CD8-positive, alpha-beta memory T cell (primary cell): Measurements from ENCODE around the gene ZBTB16. TPM values are rescaled to one million over a fixed set of nuclear protein-coding genes. Genes with fewer than 3 reads are reported as not detected.
A peak's percentile ranks its signal among the peaks of the same experiment; 100 is the strongest.

Experiments used
- CTCF ChIA-PET: fragments of 350-600 bp; sonication (Branson Sonifier 250); formaldehyde crosslinking; loops from one replicate; lab custom pipeline; 2021; ENCODE audit warnings: antibody characterized with exemption; lab: Charles Lee
- POLR2A ChIA-PET: fragments of 350-600 bp; sonication (Branson Sonifier 250); formaldehyde crosslinking; loops from one replicate; lab custom pipeline; 2021; ENCODE audit warnings: antibody characterized with exemption; lab: Charles Lee
- DNase-seq, 5 donors: peaks; one replicate each; pipeline versions ENCODE4 v3.0.0 to v3.0.0-alpha.2; 2020 to 2022; ENCODE audit warnings: mixed read lengths in 1 of 5
- H3K27ac ChIP-seq: one replicate; pipeline ENCODE4 v1.7.0; 2013; ENCODE audit warnings: low read depth, mild to moderate bottlenecking, low read length, moderate library complexity
- H3K27me3 ChIP-seq: 2 replicates; pipeline ENCODE4 v1.7.0; 2013; ENCODE audit warnings: low read length, mild to moderate bottlenecking; ENCODE audit not compliant: insufficient read depth, poor library complexity, severe bottlenecking
- H3K36me3 ChIP-seq: 2 replicates; pipeline ENCODE4 v1.7.0; 2013; ENCODE audit warnings: mild to moderate bottlenecking, low read length, moderate library complexity; ENCODE audit not compliant: insufficient read depth
- H3K4me1 ChIP-seq: 2 replicates; pipeline ENCODE4 v1.7.0; 2013; ENCODE audit warnings: mild to moderate bottlenecking, low read length, moderate library complexity; ENCODE audit not compliant: insufficient read depth
- H3K4me3 ChIP-seq: 2 replicates; pipeline ENCODE4 v1.7.0; 2013; ENCODE audit warnings: mild to moderate bottlenecking, low read length
- H3K9me3 ChIP-seq: 2 replicates; pipeline ENCODE4 v1.7.0; 2013; ENCODE audit warnings: mild to moderate bottlenecking, low read length
- H3K27ac Mint-ChIP-seq, 8 donors: one replicate each; pipeline ENCODE4 v1.8.0; 2020 to 2021; ENCODE audit warnings: mixed read lengths in 8 of 8, mild to moderate bottlenecking in 6 of 8, inconsistent platforms in 3 of 8, moderate library complexity in 3 of 8
- H3K27me3 Mint-ChIP-seq, 2 donors: one replicate each; pipeline ENCODE4 v1.8.0; 2020 to 2021; ENCODE audit warnings: mixed read lengths in 2 of 2, mild to moderate bottlenecking in 1 of 2, moderate library complexity in 1 of 2
- H3K36me3 Mint-ChIP-seq, 3 donors: one replicate each; pipeline ENCODE4 v1.8.0; 2020 to 2021; ENCODE audit warnings: mixed read lengths in 3 of 3, inconsistent platforms in 1 of 3, mild to moderate bottlenecking in 1 of 3
- H3K4me1 Mint-ChIP-seq, 3 donors: one replicate each; pipeline ENCODE4 v1.8.0; 2020 to 2021; ENCODE audit warnings: mixed read lengths in 3 of 3, inconsistent platforms in 1 of 3, mild to moderate bottlenecking in 1 of 3
- H3K4me3 Mint-ChIP-seq, 7 donors: one replicate each; pipeline ENCODE4 v1.8.0; 2020 to 2021; ENCODE audit warnings: mixed read lengths in 7 of 7, mild to moderate bottlenecking in 6 of 7, moderate library complexity in 4 of 7, inconsistent platforms in 2 of 7
- H3K9me3 Mint-ChIP-seq, 5 donors: one replicate each; pipeline ENCODE4 v1.8.0; 2020 to 2022; ENCODE audit warnings: mixed read lengths in 5 of 5, mild to moderate bottlenecking in 3 of 5, moderate library complexity in 2 of 5, inconsistent platforms in 1 of 5
- polyA plus RNA-seq: library from polyadenylated mRNA; unstranded; fragments of 300-500 nt; fragmentation: Illumina TruSeq; gene quantifications from one replicate; pipeline ENCODE4 v1.2.3, GENCODE V29; 2021
- total RNA-seq, 2 experiments: library from RNA; stranded (reverse); gene quantifications; one replicate each; pipeline ENCODE4 v1.2.3, GENCODE V29; 2021

The ZBTB16 gene
- total and polyA plus RNA-seq, 3 experiments from 2014 or later: 2.1 to 71.9 (median 2.2) TPM

DNA sequence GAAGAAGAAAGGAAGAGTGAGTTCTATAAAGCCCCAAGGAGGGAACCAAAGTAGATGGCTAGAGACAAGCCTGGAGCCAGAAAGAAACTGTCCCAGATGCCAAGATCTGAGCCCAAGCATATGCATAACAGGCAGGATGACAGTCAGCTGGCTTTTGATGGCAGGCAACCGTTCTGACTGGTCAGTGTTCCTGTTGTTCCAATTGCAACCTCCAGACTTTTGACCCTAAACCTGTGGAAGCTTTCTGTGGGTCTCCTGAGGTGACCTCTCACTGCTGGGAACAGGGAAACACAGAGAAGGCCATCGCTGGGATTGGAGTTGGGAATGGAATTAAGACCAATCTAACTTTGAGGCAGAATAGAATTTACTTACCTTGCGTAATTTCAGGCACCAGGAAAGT is 215.1 kb downstream of the ZBTB16 start:
- peaks cover 0 to 3% (median 0%) of the 10 kb centered on the region in 3 donors for H3K36me3 Mint-ChIP-seq
- H3K27me3 Mint-ChIP-seq: peaks cover 29 to 68% of the 10 kb centered on the region in 2 donors
- Histone ChIP-seq H3K27ac (no peak overlapping the region), H3K27me3 (no peaks in the 10 kb centered on the region), H3K4me3 (no peak overlapping the region), H3K4me1 (no peaks in the 10 kb centered on the region), H3K36me3 (no peaks in the 10 kb centered on the region), H3K9me3 (no peaks in the 10 kb centered on the region)
- DNase-seq: no peak
- ChIA-PET POLR2A (no interaction called here), CTCF (interaction anchor here (0.9 to 2.5 kb wide), 2 partner anchors 10 to 13 kb away, joined by 3 to 10 read pairs; no protein-coding TSS in a partner anchor)
- H3K27ac Mint-ChIP-seq: no peak overlapping the region
- H3K4me3 Mint-ChIP-seq: no peak overlapping the region
- H3K9me3 Mint-ChIP-seq: no peaks in the 10 kb centered on the region
- no peaks in the 10 kb centered on the region for H3K4me1 Mint-ChIP-seq

- Histone ChIP-seq H3K9me3 (no peaks in the 10 kb centered on the region), H3K4me3 (no peak overlapping the region), H3K27me3 (no peaks in the 10 kb centered on the region), H3K27ac (no peak overlapping the region), H3K36me3 (no peaks in the 10 kb centered on the region), H3K4me1 (no peaks in the 10 kb centered on the region)
- Mint-ChIP-seq H3K4me3 (no peak overlapping the region), H3K4me1 (no peaks in the 10 kb centered on the region), H3K27ac (peak overlapping the region in 1 of 8 donors; percentile 1), H3K36me3 (peaks cover 0 to 3% (median 0%) of the 10 kb centered on the region in 3 donors), H3K27me3 (peaks cover 29 to 71% of the 10 kb centered on the region in 2 donors), H3K9me3 (no peaks in the 10 kb centered on the region)
- ChIA-PET CTCF (interaction anchor here (2.5 kb wide), 1 partner anchor 14 kb away, joined by 10 read pairs; no protein-coding TSS in a partner anchor), POLR2A (no interaction called here)
- DNase-seq: no peak
Observed at GRCh38 chr11:114275280-114275679, 215.8 kb downstream of the ZBTB16 start.

GRCh38 chr11:114276077-114276476 is 216.6 kb downstream of the ZBTB16 start:
- no peak overlapping the region for H3K27ac Mint-ChIP-seq
- Histone ChIP-seq H3K4me1 (no peaks in the 10 kb centered on the region), H3K27ac (no peak overlapping the region), H3K27me3 (no peaks in the 10 kb centered on the region), H3K9me3 (no peaks in the 10 kb centered on the region), H3K4me3 (no peak overlapping the region), H3K36me3 (no peaks in the 10 kb centered on the region)
- peaks cover 25 to 63% of the 10 kb centered on the region in 2 donors for H3K27me3 Mint-ChIP-seq
- DNase-seq: no peak
- H3K4me1 Mint-ChIP-seq: no peaks in the 10 kb centered on the region
- POLR2A ChIA-PET: no interaction called here
- H3K4me3 Mint-ChIP-seq: no peak overlapping the region
- peaks cover 0 to under 1% (median 0%) of the 10 kb centered on the region in 3 donors for H3K36me3 Mint-ChIP-seq
- H3K9me3 Mint-ChIP-seq: no peaks in the 10 kb centered on the region
- CTCF ChIA-PET: interaction anchor here (2.5 kb wide), 1 partner anchor 15 kb away, joined by 10 read pairs; no protein-coding TSS in a partner anchor

- Mint-ChIP-seq H3K9me3 (no peaks in the 10 kb centered on the region), H3K27me3 (peaks cover 24 to 48% of the 10 kb centered on the region in 2 donors), H3K4me1 (no peaks in the 10 kb centered on the region), H3K27ac (no peak overlapping the region), H3K4me3 (no peak overlapping the region), H3K36me3 (no peaks in the 10 kb centered on the region)
- H3K9me3 ChIP-seq: no peaks in the 10 kb centered on the region
- no peaks in the 10 kb centered on the region for H3K4me1 ChIP-seq
- DNase-seq: no peak
- ChIA-PET POLR2A (no interaction called here), CTCF (no interaction called here)
- H3K27me3 ChIP-seq: no peaks in the 10 kb centered on the region
- no peak overlapping the region for H3K27ac ChIP-seq
- H3K4me3 ChIP-seq: no peak overlapping the region
- no peaks in the 10 kb centered on the region for H3K36me3 ChIP-seq
Observed at GRCh38 chr11:114277637-114278341, 218.3 kb downstream of the ZBTB16 start.

DNA sequence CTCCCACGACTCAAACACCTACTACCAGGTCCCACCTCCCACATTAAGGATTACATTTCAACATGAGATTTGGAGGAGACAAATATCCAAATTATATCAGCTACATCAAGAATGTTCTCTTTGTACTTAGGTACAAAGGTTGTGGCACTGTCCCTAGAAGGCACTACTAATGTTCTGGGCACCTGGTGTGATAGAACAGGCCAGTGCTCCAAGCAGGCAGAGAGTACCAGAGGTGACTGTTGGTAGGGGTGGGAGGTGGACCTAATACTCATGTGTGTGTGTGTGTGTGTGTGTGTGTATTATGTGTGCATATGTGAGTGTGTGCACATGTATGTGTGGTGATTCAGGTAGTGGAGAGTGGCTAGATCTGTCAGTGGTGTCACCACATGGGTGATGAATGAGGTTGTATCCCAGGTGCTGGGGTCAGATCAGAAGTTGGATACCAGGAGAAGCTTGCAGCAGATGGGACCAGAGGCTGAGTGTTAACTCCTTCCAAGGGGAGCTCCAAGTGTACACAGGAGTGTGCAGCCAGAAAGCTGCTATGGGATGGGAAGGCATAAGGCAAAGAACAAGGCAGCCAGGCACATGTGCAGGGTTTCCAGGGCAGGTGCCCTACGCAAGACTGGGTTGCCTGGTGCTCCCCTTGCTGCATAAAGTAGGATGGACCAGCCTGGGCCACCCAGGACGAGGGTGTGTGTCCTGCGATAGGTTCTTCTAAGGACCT is 219.0 kb downstream of the ZBTB16 start:
- no peaks in the 10 kb centered on the region for H3K9me3 ChIP-seq
- no peaks in the 10 kb centered on the region for H3K4me1 Mint-ChIP-seq
- H3K36me3 Mint-ChIP-seq: no peaks in the 10 kb centered on the region
- H3K4me1 ChIP-seq: no peaks in the 10 kb centered on the region
- peaks cover 24 to 42% of the 10 kb centered on the region in 2 donors for H3K27me3 Mint-ChIP-seq
- no peaks in the 10 kb centered on the region for H3K27me3 ChIP-seq
- H3K4me3 ChIP-seq: no peak overlapping the region
- H3K27ac ChIP-seq: no peak overlapping the region
- H3K36me3 ChIP-seq: no peaks in the 10 kb centered on the region
- CTCF ChIA-PET: no interaction called here
- DNase-seq: no peak
- H3K27ac Mint-ChIP-seq: peak overlapping the region in 1 of 8 donors; percentile 1
- POLR2A ChIA-PET: no interaction called here
- no peaks in the 10 kb centered on the region for H3K9me3 Mint-ChIP-seq
- H3K4me3 Mint-ChIP-seq: no peak overlapping the region

- POLR2A ChIA-PET: no interaction called here
- no peak overlapping the region for H3K4me3 ChIP-seq
- Mint-ChIP-seq H3K4me1 (no peaks in the 10 kb centered on the region), H3K9me3 (no peaks in the 10 kb centered on the region), H3K36me3 (no peaks in the 10 kb centered on the region), H3K4me3 (no peak overlapping the region), H3K27me3 (peaks cover 22 to 34% of the 10 kb centered on the region in 2 donors), H3K27ac (no peak overlapping the region)
- H3K36me3 ChIP-seq: no peaks in the 10 kb centered on the region
- no peak overlapping the region for H3K27ac ChIP-seq
- CTCF ChIA-PET: no interaction called here
- H3K4me1 ChIP-seq: no peaks in the 10 kb centered on the region
- H3K9me3 ChIP-seq: no peaks in the 10 kb centered on the region
- H3K27me3 ChIP-seq: no peaks in the 10 kb centered on the region
- DNase-seq: no peak
Observed at GRCh38 chr11:114279792-114280546, 220.5 kb downstream of the ZBTB16 start.

GRCh38 chr11:114280696-114281095 is 221.2 kb downstream of the ZBTB16 start:
- Histone ChIP-seq H3K27ac (no peak overlapping the region), H3K27me3 (no peaks in the 10 kb centered on the region), H3K36me3 (no peaks in the 10 kb centered on the region), H3K4me1 (no peaks in the 10 kb centered on the region), H3K4me3 (no peak overlapping the region), H3K9me3 (no peaks in the 10 kb centered on the region)
- ChIA-PET POLR2A (no interaction called here), CTCF (interaction anchor here (1.0 kb wide), 1 partner anchor 12 kb away, joined by 3 read pairs; no protein-coding TSS in a partner anchor)
- Mint-ChIP-seq H3K9me3 (no peaks in the 10 kb centered on the region), H3K36me3 (no peaks in the 10 kb centered on the region), H3K4me1 (no peaks in the 10 kb centered on the region), H3K4me3 (peak overlapping the region in 1 of 7 donors; percentile 11), H3K27me3 (peaks cover 18 to 29% of the 10 kb centered on the region in 2 donors), H3K27ac (no peak overlapping the region)
- peak in 1 of 5 donors; percentile 26 for DNase-seq
